Osteoblast (primary cell): ENCODE measurements around the gene TMEM94. TPM values are rescaled to one million over a fixed set of nuclear protein-coding genes. Genes with fewer than 3 reads are reported as not detected.
A peak's percentile ranks its signal among the peaks of the same experiment; 100 is the strongest.
"Not testable (repeated sequence)": the region's sequence is repeated elsewhere in the genome, so short reads cannot be mapped to it uniquely, and the experiment has no call there.

Source experiments
- DNase-seq: peaks from one replicate; pipeline ENCODE4 v3.0.0; 2011; ENCODE audit warnings: low spot score, mixed read lengths; ENCODE audit not compliant: insufficient read length; ENCODE audit errors: missing footprints
- H2AFZ ChIP-seq: 2 replicates; pipeline ENCODE4 v1.6.0; 2011; ENCODE audit warnings: mild to moderate bottlenecking, low read length
- H3K27ac ChIP-seq: 2 replicates; pipeline ENCODE4 v1.5.1; 2011; ENCODE audit warnings: mild to moderate bottlenecking, low read depth, low read length, moderate library complexity
- H3K27me3 ChIP-seq: 2 replicates; pipeline ENCODE4 v1.6.0; 2012; ENCODE audit warnings: mild to moderate bottlenecking, control low read depth, inconsistent platforms, low read length, moderate library complexity; ENCODE audit not compliant: insufficient read depth
- H3K36me3 ChIP-seq: 2 replicates; pipeline ENCODE4 v1.5.1; 2011; ENCODE audit warnings: mild to moderate bottlenecking, low read length, control low read depth, moderate library complexity; ENCODE audit not compliant: insufficient read depth
- H3K4me1 ChIP-seq: 2 replicates; pipeline ENCODE4 v1.5.1; 2011; ENCODE audit warnings: mild to moderate bottlenecking, low read length, control low read depth, moderate library complexity; ENCODE audit not compliant: insufficient read depth
- H3K4me2 ChIP-seq: 2 replicates; pipeline ENCODE4 v1.6.0; 2011; ENCODE audit warnings: mild to moderate bottlenecking, low read length; ENCODE audit not compliant: insufficient read depth
- H3K4me3 ChIP-seq: fragments of 200-600 bp; sonication (generic); 3 replicates; pipeline ENCODE4 v1.5.1; 2012; ENCODE audit warnings: mild to moderate bottlenecking, low read length, inconsistent platforms; ENCODE audit not compliant: insufficient read depth
- H3K79me2 ChIP-seq: 2 replicates; pipeline ENCODE4 v1.6.0; 2012; ENCODE audit warnings: mild to moderate bottlenecking, low read length, control low read depth, inconsistent platforms; ENCODE audit not compliant: insufficient read depth
- H3K9me3 ChIP-seq: 2 replicates; pipeline ENCODE4 v1.5.1; 2011; ENCODE audit warnings: low read depth, low read length, control low read depth
- H4K20me1 ChIP-seq: 2 replicates; pipeline ENCODE4 v1.6.0; 2012; ENCODE audit warnings: mild to moderate bottlenecking, low read length, control low read depth; ENCODE audit not compliant: insufficient read depth
- CTCF ChIP-seq: IDR thresholded peaks from 2 replicates; pipeline ENCODE4 v1.5.1; 2011; ENCODE audit warnings: mild to moderate bottlenecking, low read depth, low read length, moderate library complexity; ENCODE audit errors: extremely low read depth
- total RNA-seq: library from RNA; depleted of rRNA; stranded (reverse); fragments of >200 nt; gene quantifications from 2 replicates; pipeline ENCODE4 v1.2.3, GENCODE V29; 2012

The TMEM94 gene
- total RNA-seq, 1 donor: 38.0 TPM

GRCh38 chr17:75433218-75433783 lies 23.1 kb upstream of the TMEM94 start:
- Histone ChIP-seq H2AFZ (no peak overlapping the region), H3K79me2 (no peaks in the 10 kb centered on the region), H3K4me1 (peaks cover 22% of the 10 kb centered on the region), H3K4me2 (no peak overlapping the region), H3K36me3 (no peaks in the 10 kb centered on the region), H4K20me1 (no peaks in the 10 kb centered on the region), H3K4me3 (no peak overlapping the region), H3K9me3 (no peaks in the 10 kb centered on the region), H3K27me3 (peaks cover 3% of the 10 kb centered on the region), H3K27ac (no peak overlapping the region)
- TF ChIP-seq CTCF: no peak
- DNase-seq: no peak

- H3K27me3 ChIP-seq, H3K27ac ChIP-seq: not testable (repeated sequence)
Observed at GRCh38 chr17:75434433-75434832, 22.0 kb upstream of the TMEM94 start.

GRCh38 chr17:75437404-75437803 lies 19.0 kb upstream of the TMEM94 start:
- H3K4me1 ChIP-seq, H3K27me3 ChIP-seq, H3K36me3 ChIP-seq, H3K4me3 ChIP-seq, H3K79me2 ChIP-seq, H3K9me3 ChIP-seq, DNase-seq, H2AFZ ChIP-seq, H3K27ac ChIP-seq, H3K4me2 ChIP-seq, H4K20me1 ChIP-seq: not testable (repeated sequence)

More at GRCh38 chr17:75434433-75434832, 22.0 kb upstream of the TMEM94 start:
- not testable (repeated sequence) for DNase-seq, H2AFZ ChIP-seq, H3K9me3 ChIP-seq, H3K36me3 ChIP-seq, H3K79me2 ChIP-seq, H3K4me2 ChIP-seq, H4K20me1 ChIP-seq, H3K4me3 ChIP-seq
- peaks cover 10% of the 10 kb centered on the region for H3K4me1 ChIP-seq

GRCh38 chr17:75439287-75439686 lies 17.1 kb upstream of the TMEM94 start:
- Histone ChIP-seq H4K20me1 (no peaks in the 10 kb centered on the region), H3K27me3 (peaks cover 3% of the 10 kb centered on the region), H3K27ac (no peak overlapping the region), H3K4me1 (peaks cover 7% of the 10 kb centered on the region), H3K9me3 (no peaks in the 10 kb centered on the region), H3K36me3 (no peaks in the 10 kb centered on the region), H3K4me3 (no peak overlapping the region), H2AFZ (no peak overlapping the region), H3K4me2 (no peak overlapping the region), H3K79me2 (no peaks in the 10 kb centered on the region)
- no peak for TF ChIP-seq CTCF
- DNase-seq: no peak

- H4K20me1 ChIP-seq: no peaks in the 10 kb centered on the region
- no peaks in the 10 kb centered on the region for H3K36me3 ChIP-seq
- H3K9me3 ChIP-seq: no peaks in the 10 kb centered on the region
- no peaks in the 10 kb centered on the region for H3K27me3 ChIP-seq
- H3K27ac ChIP-seq: no peak overlapping the region
- no peak for TF ChIP-seq CTCF
- DNase-seq: no peak
- H3K4me2 ChIP-seq: no peak overlapping the region
- H2AFZ ChIP-seq: peak overlapping the region; percentile 11
- H3K4me1 ChIP-seq: peaks cover 8% of the 10 kb centered on the region
- H3K79me2 ChIP-seq: no peaks in the 10 kb centered on the region
- no peak overlapping the region for H3K4me3 ChIP-seq
Observed at GRCh38 chr17:75440738-75441448, 15.5 kb upstream of the TMEM94 start.
